Transverse colon (tissue), 4 donors: ENCODE measurements around the gene EPHA1.

Experiments used
- CTCF ChIP-seq, 5 experiments: fragments of 200-600 bp in 3 of 5; fragments of 450-650 bp in 2 of 5; sonication (generic) in 3 of 5; IDR thresholded peaks; 1 replicate in 2 of 5; 2 replicates in 3 of 5; pipeline ENCODE4 v1.5.1; 2016 to 2017; ENCODE audit warnings: antibody characterized with exemption in 5 of 5, inconsistent platforms in 3 of 5, mild to moderate bottlenecking in 2 of 5, moderate library complexity in 1 of 5
- POLR2AphosphoS5 ChIP-seq, 3 donors: sonication (generic); formaldehyde crosslinking; IDR thresholded peaks; one replicate each; pipeline ENCODE4 v1.6.1; 2016; ENCODE audit warnings: antibody characterized with exemption in 3 of 3

DNA sequence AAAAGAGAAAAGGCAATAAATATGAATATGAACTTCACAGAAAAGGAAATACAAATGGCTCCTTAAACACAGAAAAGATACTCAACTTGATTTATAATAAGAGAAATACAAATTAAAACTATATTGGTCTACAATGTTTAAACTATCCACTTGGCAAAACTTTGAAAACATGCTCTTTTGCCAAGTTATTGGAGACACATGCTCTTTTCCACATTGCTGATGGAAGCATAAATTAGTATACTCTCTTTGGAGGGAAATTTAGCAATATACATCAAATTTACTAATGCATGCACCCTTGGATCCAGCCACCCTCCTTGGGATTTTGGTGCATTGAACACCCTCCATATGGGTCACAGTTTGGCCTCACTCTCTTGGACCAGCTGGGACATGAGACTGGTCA lies 42.5 kb upstream of the EPHA1 start:
- TF ChIP-seq CTCF (IDR thresholded peaks at IDR 0.05) (no peak), POLR2AphosphoS5 (IDR thresholded peaks at IDR 0.05) (no peak)
